ENCODE measurements around the gene CREG2. TPM values are rescaled to one million over a fixed set of nuclear protein-coding genes. Genes with fewer than 3 reads are reported as not detected.

The CREG2 gene
- total RNA-seq (2014; rRNA removed; shearing (Covaris generic)), result not detected in 2 replicates

DNA sequence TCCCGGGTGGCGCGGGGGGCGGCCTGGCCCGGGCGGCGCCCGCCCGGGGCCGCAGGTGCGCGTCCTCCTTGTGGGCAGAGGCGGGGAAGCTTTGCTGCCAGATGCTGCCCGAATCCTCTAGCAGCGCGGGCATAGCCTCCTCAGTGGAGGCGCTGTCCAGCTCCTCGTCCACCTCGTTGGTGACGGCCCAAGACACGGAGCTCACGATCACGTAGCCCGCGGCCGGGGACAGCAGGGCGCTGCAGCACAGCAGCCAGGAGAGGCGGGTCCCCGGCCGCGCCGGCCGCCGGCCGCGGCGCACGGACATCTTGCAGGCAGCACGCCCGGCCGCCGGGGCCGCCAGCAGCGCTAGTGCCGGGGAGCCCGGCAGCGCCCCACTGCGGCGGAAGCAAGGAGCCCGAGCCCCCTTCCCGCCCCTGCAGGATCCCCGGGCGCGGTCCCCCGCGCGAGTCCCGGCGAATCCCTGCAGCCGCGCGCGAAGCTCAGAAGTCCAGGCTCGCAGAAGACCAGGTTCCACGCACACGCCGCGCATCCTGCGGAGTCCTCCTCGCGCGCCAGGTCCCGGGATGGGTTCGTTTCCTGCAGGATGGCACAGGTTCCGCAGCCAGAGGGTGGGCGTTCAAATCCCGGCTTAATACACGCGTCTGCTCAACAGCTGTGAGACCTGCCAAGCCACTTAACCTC lies at the start of gene CREG2:
Gene CREG2, minus strand, starts transcription at position 353 of the 684 bp plus-strand sequence. Its CDS starts 46 bp downstream, at position 307.
- peak; percentile 46 to 74 for DNase-seq (ENCODE audit: low read depth in 1 of 2, low spot score in 2 of 2)
- no peaks in the 10 kb centered on the region for H3K36me3 ChIP-seq

GRCh38 chr2:101435001-101435862 lies 47.9 kb upstream of the CREG2 start:
- no peak overlapping the region for H3K27ac ChIP-seq
- H3K9me3 ChIP-seq (replicated peaks), result no peaks in the 10 kb centered on the region
- no peaks in the 10 kb centered on the region for H3K36me3 ChIP-seq
- 0 out of 2 replicates have a peak, but pooled peaks cover 1% of the 10 kb centered on the region for H3K4me1 ChIP-seq (replicated peaks)
- DNase-seq (ENCODE audit: low read depth in 1 of 2, low spot score in 2 of 2), result no peak
- H3K4me3 ChIP-seq, result no peak overlapping the region
- no peaks in the 10 kb centered on the region for H3K27me3 ChIP-seq (replicated peaks)

More for the DNA sequence above, at the start of gene CREG2:
- peaks cover 33% of the 10 kb centered on the region for H3K27me3 ChIP-seq (replicated peaks)
- H3K4me3 ChIP-seq, result peak within 1 kb of the TSS; percentile 36
- peaks cover 23% of the 10 kb centered on the region for H3K4me1 ChIP-seq (replicated peaks)
- H3K9me3 ChIP-seq (replicated peaks), result no peaks in the 10 kb centered on the region
- H3K27ac ChIP-seq, result no peak within 1 kb of the TSS

DNA sequence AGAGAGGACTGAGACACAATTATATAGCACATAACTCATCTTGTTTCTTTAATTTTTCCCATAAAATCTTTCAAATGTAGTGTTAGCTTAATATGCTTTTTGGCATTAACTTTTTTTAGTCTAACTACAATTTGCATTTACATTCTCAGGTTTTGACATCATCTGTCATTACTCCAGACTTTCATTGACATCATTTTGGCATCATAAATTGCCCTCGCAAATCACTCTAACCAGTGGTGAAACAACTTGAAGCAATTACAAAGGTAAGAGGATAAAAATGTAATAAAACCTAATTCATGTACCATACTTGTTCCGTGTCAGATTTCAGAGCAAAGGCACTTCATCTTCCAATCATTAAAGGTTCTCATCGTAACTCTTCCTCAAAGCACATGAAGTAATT lies 46.2 kb upstream of the CREG2 start:
- Histone ChIP-seq H3K36me3 (no peaks in the 10 kb centered on the region), H3K27ac (no peak overlapping the region), H3K4me3 (no peak overlapping the region), H3K27me3 (replicated peaks) (no peaks in the 10 kb centered on the region), H3K9me3 (replicated peaks) (no peaks in the 10 kb centered on the region), H3K4me1 (replicated peaks) (no peaks in the 10 kb centered on the region)
- DNase-seq (ENCODE audit: low read depth in 1 of 2, low spot score in 2 of 2), result no peak

GRCh38 chr2:101432411-101433181 lies 45.3 kb upstream of the CREG2 start:
- H3K27ac ChIP-seq, result no peak overlapping the region
- no peaks in the 10 kb centered on the region for H3K36me3 ChIP-seq
- H3K4me3 ChIP-seq, result no peak overlapping the region
- no peaks in the 10 kb centered on the region for H3K27me3 ChIP-seq (replicated peaks)
- no peaks in the 10 kb centered on the region for H3K4me1 ChIP-seq (replicated peaks)
- no peaks in the 10 kb centered on the region for H3K9me3 ChIP-seq (replicated peaks)
- peak in 1 of 2 experiments; percentile 28 for DNase-seq (ENCODE audit: low read depth in 1 of 2, low spot score in 2 of 2)

- no peak overlapping the region for H3K27ac ChIP-seq
- no peaks in the 10 kb centered on the region for H3K4me1 ChIP-seq (replicated peaks)
Observed at GRCh38 chr2:101431486-101431885, 44.2 kb upstream of the CREG2 start.

GRCh38 chr2:101430156-101430555 lies 42.9 kb upstream of the CREG2 start:
- Histone ChIP-seq H3K36me3 (no peaks in the 10 kb centered on the region), H3K27me3 (replicated peaks) (no peaks in the 10 kb centered on the region), H3K9me3 (replicated peaks) (no peaks in the 10 kb centered on the region), H3K4me3 (no peak overlapping the region), H3K27ac (no peak overlapping the region), H3K4me1 (replicated peaks) (no peaks in the 10 kb centered on the region)
- no peak for DNase-seq (ENCODE audit: low read depth in 1 of 2, low spot score in 2 of 2)

More at GRCh38 chr2:101431486-101431885, 44.2 kb upstream of the CREG2 start:
- no peaks in the 10 kb centered on the region for H3K9me3 ChIP-seq (replicated peaks)
- no peak overlapping the region for H3K4me3 ChIP-seq
- no peak for DNase-seq (ENCODE audit: low read depth in 1 of 2, low spot score in 2 of 2)
- no peaks in the 10 kb centered on the region for H3K36me3 ChIP-seq
- no peaks in the 10 kb centered on the region for H3K27me3 ChIP-seq (replicated peaks)

DNA sequence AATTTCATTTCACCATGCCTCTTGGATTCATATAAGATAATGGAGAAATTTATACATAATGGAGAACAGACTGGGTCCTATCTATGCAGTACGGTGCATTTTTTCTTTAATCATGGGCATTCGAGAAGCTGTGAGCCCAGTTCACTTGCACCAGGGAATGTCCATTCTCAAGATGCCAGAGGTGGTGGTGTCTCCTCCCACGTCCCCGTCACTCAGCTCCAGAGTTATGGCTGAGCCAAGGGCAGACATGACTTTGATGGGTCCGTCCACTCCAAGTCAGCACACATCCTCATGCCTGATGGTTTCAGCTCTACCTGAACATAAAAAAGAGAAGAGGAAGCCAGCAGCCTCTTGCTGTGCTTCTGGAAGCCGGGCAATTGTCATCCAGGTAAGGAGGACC lies 42.1 kb upstream of the CREG2 start:
- Histone ChIP-seq H3K27ac (no peak overlapping the region), H3K9me3 (replicated peaks) (no peaks in the 10 kb centered on the region)

DNA sequence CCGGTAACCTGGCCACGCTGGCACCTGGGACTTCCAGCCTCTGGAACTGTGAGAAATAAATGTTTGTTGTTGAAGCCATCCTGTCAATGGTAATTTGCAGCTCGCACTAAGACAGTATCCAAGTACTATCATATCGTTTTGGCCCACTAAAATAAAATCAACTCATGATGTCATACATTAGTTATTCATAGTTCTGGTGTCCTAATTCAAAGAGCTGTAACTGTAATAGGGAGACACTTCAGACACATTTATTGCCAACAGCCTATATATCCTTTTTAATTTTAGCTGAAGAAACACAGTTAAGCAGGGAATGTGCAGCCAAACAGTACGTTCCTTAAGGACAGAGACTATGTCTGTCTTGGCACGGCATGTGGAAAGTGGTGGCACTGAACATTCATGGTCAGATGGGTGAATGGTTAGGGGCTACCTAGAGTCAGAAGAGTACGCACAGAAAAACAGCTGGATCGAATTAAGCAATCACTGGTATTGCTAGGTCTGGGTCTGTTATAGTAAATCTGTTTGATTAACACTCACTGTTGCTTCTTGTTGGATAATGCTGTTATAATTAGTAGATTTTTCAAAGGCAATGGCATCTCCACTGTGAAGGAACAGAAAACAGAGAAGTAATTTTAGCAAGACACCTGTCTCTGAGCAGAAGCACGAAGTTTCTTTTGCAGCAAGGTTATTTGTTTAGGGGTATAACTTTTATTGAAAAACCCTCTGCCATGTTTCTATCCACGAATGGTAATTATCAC lies 41.3 kb upstream of the CREG2 start:
- no peaks in the 10 kb centered on the region for H3K4me1 ChIP-seq (replicated peaks)
- no peaks in the 10 kb centered on the region for H3K36me3 ChIP-seq
- no peak overlapping the region for H3K4me3 ChIP-seq
- no peaks in the 10 kb centered on the region for H3K27me3 ChIP-seq (replicated peaks)
- DNase-seq (ENCODE audit: low read depth in 1 of 2, low spot score in 2 of 2), result no peak
- no peak overlapping the region for H3K27ac ChIP-seq
- H3K9me3 ChIP-seq (replicated peaks), result no peaks in the 10 kb centered on the region

More for the DNA sequence above, 42.1 kb upstream of the CREG2 start:
- Histone ChIP-seq H3K27me3 (replicated peaks) (no peaks in the 10 kb centered on the region), H3K4me1 (replicated peaks) (no peaks in the 10 kb centered on the region), H3K4me3 (no peak overlapping the region), H3K36me3 (no peaks in the 10 kb centered on the region)
- no peak for DNase-seq (ENCODE audit: low read depth in 1 of 2, low spot score in 2 of 2)

- no peaks in the 10 kb centered on the region for H3K4me1 ChIP-seq (replicated peaks)
- H3K27me3 ChIP-seq (replicated peaks), result no peaks in the 10 kb centered on the region
- no peak for DNase-seq (ENCODE audit: low read depth in 1 of 2, low spot score in 2 of 2)
- no peak overlapping the region for H3K27ac ChIP-seq
- no peaks in the 10 kb centered on the region for H3K36me3 ChIP-seq
- H3K9me3 ChIP-seq (replicated peaks), result no peaks in the 10 kb centered on the region
- H3K4me3 ChIP-seq, result no peak overlapping the region
Observed at GRCh38 chr2:101427743-101428142, 40.4 kb upstream of the CREG2 start.

DNA sequence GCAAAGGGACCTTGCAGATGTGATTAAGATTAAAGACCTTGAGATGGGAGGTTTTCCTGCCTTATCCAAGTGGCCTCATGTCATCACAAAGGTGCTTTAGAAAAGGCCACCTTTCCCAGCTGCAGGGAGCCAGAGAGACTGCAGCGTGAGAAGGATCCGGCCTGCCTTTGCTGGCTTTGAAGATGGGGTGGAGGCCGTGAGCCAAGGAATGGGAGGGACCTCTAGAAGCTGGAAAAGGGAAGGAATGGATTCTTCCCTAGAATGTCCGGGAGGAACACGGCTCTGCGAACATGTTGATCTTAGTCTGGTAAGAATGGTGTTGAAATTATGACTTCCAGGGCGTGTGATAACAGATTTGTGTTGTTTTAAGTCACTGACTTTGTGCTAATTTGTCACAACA lies 39.9 kb upstream of the CREG2 start:
- no peaks in the 10 kb centered on the region for H3K27me3 ChIP-seq (replicated peaks)
- DNase-seq (ENCODE audit: low read depth in 1 of 2, low spot score in 2 of 2), result no peak
- no peaks in the 10 kb centered on the region for H3K4me1 ChIP-seq (replicated peaks)
- H3K4me3 ChIP-seq, result no peak overlapping the region
- H3K9me3 ChIP-seq (replicated peaks), result no peaks in the 10 kb centered on the region
- no peak overlapping the region for H3K27ac ChIP-seq
- H3K36me3 ChIP-seq, result no peaks in the 10 kb centered on the region

GRCh38 chr2:101426822-101427221 lies 39.5 kb upstream of the CREG2 start:
- DNase-seq (ENCODE audit: low read depth in 1 of 2, low spot score in 2 of 2), result no peak
- no peaks in the 10 kb centered on the region for H3K36me3 ChIP-seq
- no peak overlapping the region for H3K4me3 ChIP-seq
- no peaks in the 10 kb centered on the region for H3K27me3 ChIP-seq (replicated peaks)
- H3K9me3 ChIP-seq (replicated peaks), result no peaks in the 10 kb centered on the region
- H3K27ac ChIP-seq, result no peak overlapping the region
- H3K4me1 ChIP-seq (replicated peaks), result no peaks in the 10 kb centered on the region

- no peak for DNase-seq (ENCODE audit: low read depth in 1 of 2, low spot score in 2 of 2)
- H3K27me3 ChIP-seq (replicated peaks), result no peaks in the 10 kb centered on the region
- H3K4me1 ChIP-seq (replicated peaks), result no peaks in the 10 kb centered on the region
- no peaks in the 10 kb centered on the region for H3K9me3 ChIP-seq (replicated peaks)
- H3K36me3 ChIP-seq, result no peaks in the 10 kb centered on the region
- H3K27ac ChIP-seq, result no peak overlapping the region
- H3K4me3 ChIP-seq, result no peak overlapping the region
Observed at GRCh38 chr2:101420623-101421022, 33.3 kb upstream of the CREG2 start.

GRCh38 chr2:101419096-101419663 lies 31.9 kb upstream of the CREG2 start:
- H3K4me3 ChIP-seq, result no peak overlapping the region
- no peaks in the 10 kb centered on the region for H3K9me3 ChIP-seq (replicated peaks)
- no peak overlapping the region for H3K27ac ChIP-seq
- no peaks in the 10 kb centered on the region for H3K4me1 ChIP-seq (replicated peaks)
- no peaks in the 10 kb centered on the region for H3K27me3 ChIP-seq (replicated peaks)
- no peaks in the 10 kb centered on the region for H3K36me3 ChIP-seq
- peak; percentile 44 to 58 for DNase-seq (ENCODE audit: low read depth in 1 of 2, low spot score in 2 of 2)

Measured in SJSA1 (cell line).